M059J (cell line): ENCODE results near the gene IFTAP. TPM values are rescaled to one million over a fixed set of nuclear protein-coding genes. Genes with fewer than 3 reads are reported as not detected.

Source experiments
- DNase-seq: peaks from one replicate; pipeline ENCODE4 v3.0.0-alpha.2; 2012; ENCODE audit warnings: low read depth
- total RNA-seq: library from RNA; depleted of rRNA; stranded (reverse); fragments of >200 nt; shearing (Covaris generic); gene quantifications from 2 replicates; pipeline ENCODE4 v1.2.3, GENCODE V29; 2014

The IFTAP gene
- total RNA-seq, 1 experiment from 2014 or later, result 41.1 TPM

- DNase-seq, result no peak
These were observed 2.6 kb downstream of the IFTAP start for GRCh38 chr11:36596880-36597279.

GRCh38 chr11:36598051-36598450, 3.7 kb downstream of the IFTAP start, which contains the start of gene RAG2:
Gene RAG2 (minus strand): TSS chr11:36598236. CDS start chr11:36594168, 4,068 bp downstream.
- DNase-seq, result no peak

GRCh38 chr11:36600180-36600579, 5.9 kb downstream of the IFTAP start:
- no peak for DNase-seq

GRCh38 chr11:36601155-36601554, 6.9 kb downstream of the IFTAP start:
- no peak for DNase-seq

GRCh38 chr11:36602135-36602534, 7.8 kb downstream of the IFTAP start:
- no peak for DNase-seq

- DNase-seq, result no peak
These were observed 11.2 kb downstream of the IFTAP start for GRCh38 chr11:36605221-36606216.

GRCh38 chr11:36608491-36609199, 14.3 kb downstream of the IFTAP start:
- DNase-seq, result no peak

- DNase-seq, result no peak
These were observed 15.1 kb downstream of the IFTAP start for GRCh38 chr11:36609383-36609782.

- no peak for DNase-seq
These were observed 21.5 kb downstream of the IFTAP start for GRCh38 chr11:36615826-36616225.

- no peak for DNase-seq
These were observed 23.5 kb downstream of the IFTAP start for GRCh38 chr11:36617543-36618362.

GRCh38 chr11:36618363-36619047, 24.2 kb downstream of the IFTAP start:
- DNase-seq, result no peak

GRCh38 chr11:36619502-36619901, 25.2 kb downstream of the IFTAP start:
- no peak for DNase-seq

GRCh38 chr11:36620246-36620645, 25.9 kb downstream of the IFTAP start:
- no peak for DNase-seq

GRCh38 chr11:36622431-36623136, 28.3 kb downstream of the IFTAP start:
- peak; percentile 35 for DNase-seq

- DNase-seq, result no peak
These were observed 29.2 kb downstream of the IFTAP start for GRCh38 chr11:36623494-36623893.

GRCh38 chr11:36627006-36627405, 32.7 kb downstream of the IFTAP start:
- DNase-seq, result no peak

- DNase-seq, result no peak
These were observed 33.2 kb downstream of the IFTAP start for GRCh38 chr11:36627471-36627870.

- DNase-seq, result no peak
These were observed 33.8 kb downstream of the IFTAP start for GRCh38 chr11:36628141-36628540.

- DNase-seq, result peak; percentile 3
These were observed 34.5 kb downstream of the IFTAP start for GRCh38 chr11:36628765-36629244.

- no peak for DNase-seq
These were observed 37.5 kb downstream of the IFTAP start for GRCh38 chr11:36631774-36632173.
